ENCODE data around the gene ANO1.

ANO1 gene

GRCh38 chr11:70170596-70171210, 92.6 kb downstream of the ANO1 start:
- DNase-seq: no peak

DNA sequence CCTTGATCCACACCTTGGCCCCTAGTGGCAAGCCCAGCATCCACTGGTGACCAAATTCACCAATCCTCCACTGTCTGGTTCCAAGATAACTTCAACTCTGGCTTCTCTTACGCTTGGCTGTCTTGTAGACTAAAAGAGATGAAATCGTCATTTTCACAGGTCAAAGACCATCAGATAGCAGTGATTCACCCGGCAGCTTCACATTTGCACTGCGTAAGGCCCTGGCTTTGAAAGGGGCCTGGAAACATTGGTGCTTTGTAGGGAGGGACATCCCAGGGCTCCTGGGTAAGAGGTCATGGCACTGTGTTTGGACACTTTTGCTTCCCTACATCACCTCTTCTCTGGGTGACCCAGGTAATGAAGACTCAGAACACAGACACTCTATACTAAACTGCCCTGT, 94.9 kb downstream of the ANO1 start:
- no peak for DNase-seq

- DNase-seq: no peak
Measured at GRCh38 chr11:70174547-70175235, 96.6 kb downstream of the ANO1 start.

DNA sequence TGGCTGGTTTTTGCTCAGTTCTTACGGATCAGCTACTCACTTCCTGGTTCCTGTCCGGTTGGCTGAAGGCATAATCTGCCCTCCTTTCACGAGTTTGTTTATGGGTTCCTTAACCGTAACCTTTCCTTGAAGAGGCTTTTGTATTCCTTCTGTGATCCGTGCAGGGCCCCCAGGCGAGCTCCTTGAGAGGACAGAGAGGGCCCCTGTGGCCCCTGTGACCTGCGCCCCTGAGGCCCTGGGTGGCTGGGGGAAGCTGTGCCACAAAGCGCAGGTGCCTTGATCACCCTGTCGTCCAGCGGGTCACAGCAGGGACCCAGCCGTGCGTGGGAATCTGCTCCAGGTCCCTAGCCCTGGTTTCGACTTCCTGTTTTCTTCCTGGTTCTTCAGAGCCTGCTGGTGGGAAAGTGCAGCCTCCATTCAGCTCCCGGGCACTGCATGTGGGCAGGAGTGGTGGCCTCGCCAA, 97.2 kb downstream of the ANO1 start:
- DNase-seq: no peak

DNA sequence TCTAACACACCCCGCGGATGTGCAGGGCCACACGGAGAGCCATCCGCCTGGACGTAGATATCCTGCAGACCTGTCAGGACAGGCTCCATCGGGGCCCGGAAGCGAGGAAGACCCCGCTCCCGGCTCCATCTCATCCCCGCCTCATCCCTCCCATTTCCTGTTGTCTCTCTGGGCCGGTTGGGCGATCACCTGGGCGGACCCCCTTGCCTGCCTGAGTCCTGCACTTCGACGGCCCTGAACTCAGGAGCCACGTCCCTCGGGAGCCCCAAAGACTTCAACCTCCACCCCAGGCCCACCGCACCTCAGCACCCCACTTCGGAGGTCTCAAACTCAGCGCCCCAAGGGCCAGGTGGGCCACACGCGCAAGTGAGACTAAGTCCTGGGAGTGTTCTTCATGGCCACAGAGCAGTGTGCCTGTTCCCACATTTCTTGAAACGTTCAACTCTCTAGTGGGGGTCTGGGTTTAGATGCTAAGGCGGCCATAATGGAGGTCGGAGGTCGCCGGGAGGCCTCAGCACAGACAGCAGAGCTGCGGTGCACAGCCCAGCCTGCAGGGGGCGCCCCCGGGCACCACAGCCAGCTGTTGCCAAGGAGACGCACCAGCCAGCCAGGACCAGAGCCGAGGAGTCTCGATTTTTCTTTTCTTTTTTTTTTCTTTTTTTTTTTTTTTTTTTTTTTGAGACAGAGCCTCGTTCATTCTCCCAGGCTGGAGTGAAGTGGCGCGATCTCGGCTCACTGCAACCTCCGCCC, 99.0 kb downstream of the ANO1 start:
- DNase-seq: peak; percentile 66

DNA sequence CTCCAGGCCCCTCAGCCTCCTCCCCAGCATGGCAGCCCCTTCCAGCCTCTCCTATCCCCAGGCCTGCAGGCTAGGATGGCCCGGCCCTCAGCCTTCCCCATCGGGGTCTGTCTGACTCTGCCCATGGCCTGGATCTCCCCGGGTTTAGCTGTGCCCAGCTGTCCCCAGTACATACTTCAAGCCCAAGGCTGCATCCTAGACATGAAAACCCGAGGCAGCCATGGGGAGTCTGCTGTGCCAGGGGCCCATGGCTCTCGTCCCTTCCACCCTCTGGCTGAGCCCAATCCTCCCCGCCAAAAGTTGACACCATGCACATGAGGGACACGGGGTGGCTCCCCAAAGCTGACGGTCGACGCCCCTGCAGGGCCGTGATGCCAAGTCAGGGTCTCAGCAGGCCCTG, 102.8 kb downstream of the ANO1 start:
- DNase-seq: no peak

GRCh38 chr11:70182266-70182665, 104.1 kb downstream of the ANO1 start:
- DNase-seq: no peak

DNA sequence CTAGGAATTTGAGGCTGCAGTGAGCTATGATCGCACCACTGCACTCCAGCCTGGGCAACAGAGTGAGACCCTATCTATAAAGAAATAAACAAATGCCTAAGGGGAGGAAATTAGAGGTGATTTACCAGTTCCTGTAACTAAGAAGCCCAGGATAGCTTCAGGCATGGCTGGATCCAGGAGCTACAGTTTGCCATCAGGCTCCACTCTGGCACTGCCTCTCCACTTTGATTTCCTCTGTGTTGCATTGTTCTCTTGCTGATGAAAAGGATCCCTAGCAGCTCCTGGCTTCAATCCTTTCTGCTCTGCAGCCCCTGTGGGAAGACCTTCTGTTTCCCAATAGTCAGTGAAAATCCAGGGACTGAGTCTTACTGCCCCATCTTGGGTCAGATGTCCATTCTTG, 104.9 kb downstream of the ANO1 start:
- DNase-seq: no peak

DNA sequence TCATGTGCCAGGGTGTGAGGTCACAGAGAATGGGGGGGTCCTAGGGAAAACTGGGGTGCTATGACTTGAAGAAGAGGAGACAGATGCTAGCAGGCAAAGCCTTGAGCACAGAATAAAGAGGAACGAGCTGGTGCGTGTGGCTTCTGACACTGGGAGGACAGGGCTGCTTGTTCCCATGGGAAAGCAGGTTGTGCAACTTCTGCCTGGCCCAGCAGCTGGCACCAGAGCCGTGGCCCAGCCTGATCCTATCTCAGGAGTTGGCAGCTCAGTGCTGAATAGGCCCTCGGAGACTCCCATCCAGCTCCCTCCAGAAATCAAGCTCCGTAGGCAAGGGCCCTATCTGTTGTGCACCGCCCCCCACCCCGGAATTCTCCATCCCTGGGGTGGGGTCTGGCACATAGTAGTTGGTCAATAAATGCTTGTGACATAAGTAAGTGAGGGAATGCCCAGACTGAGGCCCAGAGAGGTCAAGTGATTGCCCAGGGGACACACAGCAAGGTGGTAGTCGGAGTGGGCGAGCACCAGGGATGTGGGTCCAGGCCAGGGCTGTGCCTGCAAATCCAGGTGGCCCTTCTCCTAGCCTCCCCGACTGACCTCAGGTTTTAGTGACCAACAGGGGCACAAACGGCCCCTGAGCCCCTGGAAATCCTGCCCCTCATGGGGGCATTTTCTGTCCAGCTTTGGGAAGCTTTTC, 105.5 kb downstream of the ANO1 start:
- no peak for DNase-seq

DNA sequence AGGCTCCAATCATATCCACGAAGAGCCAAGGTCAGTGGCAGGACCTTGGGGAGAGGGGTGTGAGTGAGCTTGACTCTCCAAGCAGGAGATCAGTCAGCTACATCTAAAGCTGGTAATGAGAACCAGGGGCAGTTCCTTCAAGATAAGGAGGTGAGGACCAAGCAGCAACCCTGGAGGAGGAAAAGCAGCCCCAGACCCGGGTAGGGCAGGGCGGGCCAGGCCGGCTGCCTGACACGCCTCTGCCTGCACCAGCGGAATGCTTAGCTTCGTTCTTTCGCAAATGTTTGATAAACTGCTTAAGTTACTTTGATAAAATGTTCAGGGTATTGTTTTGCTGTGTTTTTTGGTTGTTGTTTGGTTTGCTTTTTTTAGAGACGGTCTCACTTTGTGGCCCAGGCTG, 106.3 kb downstream of the ANO1 start:
- no peak for DNase-seq

GRCh38 chr11:70185348-70186055, 107.4 kb downstream of the ANO1 start:
- DNase-seq: no peak

GRCh38 chr11:70186420-70186819, 108.3 kb downstream of the ANO1 start:
- no peak for DNase-seq

DNA sequence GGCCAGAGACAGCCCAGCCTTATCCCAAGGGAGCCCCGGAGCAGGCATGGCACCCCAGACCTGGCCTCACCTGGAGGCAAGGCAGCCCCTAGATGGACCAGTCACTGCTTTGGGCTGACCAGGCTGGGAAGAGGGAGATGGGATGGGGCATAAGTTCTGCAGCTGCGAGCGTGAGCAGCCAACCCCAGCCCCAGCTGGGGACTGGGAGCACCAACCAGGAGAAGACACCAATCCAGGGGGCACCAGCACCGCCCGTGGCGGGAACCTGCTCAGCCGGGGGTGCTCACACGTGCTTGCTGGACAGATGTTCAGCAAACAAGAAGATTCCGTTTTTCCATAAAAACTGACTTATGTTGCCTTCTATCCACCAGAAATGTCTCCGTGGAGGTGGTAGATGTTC, 108.8 kb downstream of the ANO1 start:
- no peak for DNase-seq

DNA sequence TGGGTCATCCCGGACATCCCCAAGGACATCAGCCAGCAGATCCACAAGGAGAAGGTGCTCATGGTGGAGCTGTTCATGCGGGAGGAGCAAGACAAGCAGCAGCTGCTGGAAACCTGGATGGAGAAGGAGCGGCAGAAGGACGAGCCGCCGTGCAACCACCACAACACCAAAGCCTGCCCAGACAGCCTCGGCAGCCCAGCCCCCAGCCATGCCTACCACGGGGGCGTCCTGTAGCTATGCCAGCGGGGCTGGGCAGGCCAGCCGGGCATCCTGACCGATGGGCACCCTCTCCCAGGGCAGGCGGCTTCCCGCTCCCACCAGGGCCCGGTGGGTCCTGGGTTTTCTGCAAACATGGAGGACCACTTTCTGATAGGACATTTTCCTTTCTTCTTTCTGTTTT, 109.7 kb downstream of the ANO1 start:
- no peak for DNase-seq

DNA sequence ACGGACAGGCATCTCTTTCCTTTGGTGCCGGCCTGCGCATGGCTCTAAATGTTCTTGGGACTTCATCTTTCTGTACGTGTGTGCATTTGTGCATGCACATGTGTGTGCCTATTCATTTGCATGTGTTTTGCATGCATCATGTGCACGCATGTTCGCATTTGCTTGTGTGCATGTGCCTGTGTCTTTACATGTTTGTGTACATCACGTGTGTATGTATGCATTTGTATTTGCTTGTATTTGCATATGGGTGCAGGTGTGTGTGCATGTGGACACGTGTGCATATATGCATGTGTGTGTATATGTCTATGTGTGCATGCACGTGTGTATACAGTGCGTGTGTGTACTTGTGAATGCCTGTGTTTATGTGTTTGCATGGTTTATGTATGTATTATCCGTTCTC, 111.5 kb downstream of the ANO1 start:
- DNase-seq: no peak

- peak; percentile 77 for DNase-seq
Measured at GRCh38 chr11:70191495-70192140, 113.5 kb downstream of the ANO1 start.

- no peak for DNase-seq
Measured at GRCh38 chr11:70192666-70193410, 114.7 kb downstream of the ANO1 start.

DNA sequence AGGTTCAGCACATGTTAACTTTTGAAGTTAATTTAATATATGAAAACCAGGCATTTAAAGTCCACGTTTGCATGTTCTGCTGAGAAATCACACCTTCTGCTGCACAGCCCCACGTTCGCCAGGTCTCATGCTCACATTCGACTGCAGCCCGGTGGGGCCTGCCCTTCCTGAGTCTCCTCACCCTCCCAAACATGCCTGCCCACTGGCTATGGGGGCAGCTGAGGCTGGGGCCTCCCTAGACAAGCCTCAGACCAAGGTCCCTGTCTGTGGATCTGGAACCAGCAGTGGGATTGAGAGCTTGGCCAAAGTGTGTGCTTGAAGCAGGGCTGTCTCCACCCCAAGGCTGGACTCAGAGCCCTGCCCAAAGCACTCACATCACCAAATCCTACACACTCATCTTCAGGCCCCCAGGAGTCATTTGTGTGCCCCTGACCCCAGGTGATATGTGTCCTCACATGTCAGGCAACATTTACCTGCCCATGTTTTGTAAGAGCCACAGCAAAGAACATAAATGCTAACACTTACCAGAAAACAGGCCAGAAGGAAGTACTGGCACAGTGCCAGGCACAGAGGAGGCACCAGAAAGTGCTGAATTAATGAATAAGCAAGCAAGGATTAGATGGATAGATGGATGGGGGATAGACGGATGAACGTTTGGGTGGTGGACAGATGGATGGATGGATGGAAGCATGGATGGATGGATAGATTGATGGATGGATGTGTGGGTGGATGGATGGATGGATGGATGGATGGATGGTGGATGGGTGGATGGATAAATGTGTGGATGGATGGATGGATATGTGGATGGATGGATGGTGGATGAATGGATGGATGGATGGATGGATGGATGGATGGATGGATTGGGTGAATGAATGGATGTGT, 115.5 kb downstream of the ANO1 start:
- no peak for DNase-seq

- no peak for DNase-seq
Measured at GRCh38 chr11:70194792-70195791, 117.0 kb downstream of the ANO1 start.

Measured in hematopoietic multipotent progenitor cell treated with erythropoietin and hydrocortisone succinate and interleukin-3 and kit ligand, for 4 days (in vitro differentiated cells).